Kidney capillary endothelial cell (primary cell): ENCODE results near the gene P2RX6.

Experiments
- DNase-seq: peaks from one replicate; pipeline ENCODE4 v3.0.0-alpha.2; 2018; ENCODE audit warnings: low spot score

Gene P2RX6

DNA sequence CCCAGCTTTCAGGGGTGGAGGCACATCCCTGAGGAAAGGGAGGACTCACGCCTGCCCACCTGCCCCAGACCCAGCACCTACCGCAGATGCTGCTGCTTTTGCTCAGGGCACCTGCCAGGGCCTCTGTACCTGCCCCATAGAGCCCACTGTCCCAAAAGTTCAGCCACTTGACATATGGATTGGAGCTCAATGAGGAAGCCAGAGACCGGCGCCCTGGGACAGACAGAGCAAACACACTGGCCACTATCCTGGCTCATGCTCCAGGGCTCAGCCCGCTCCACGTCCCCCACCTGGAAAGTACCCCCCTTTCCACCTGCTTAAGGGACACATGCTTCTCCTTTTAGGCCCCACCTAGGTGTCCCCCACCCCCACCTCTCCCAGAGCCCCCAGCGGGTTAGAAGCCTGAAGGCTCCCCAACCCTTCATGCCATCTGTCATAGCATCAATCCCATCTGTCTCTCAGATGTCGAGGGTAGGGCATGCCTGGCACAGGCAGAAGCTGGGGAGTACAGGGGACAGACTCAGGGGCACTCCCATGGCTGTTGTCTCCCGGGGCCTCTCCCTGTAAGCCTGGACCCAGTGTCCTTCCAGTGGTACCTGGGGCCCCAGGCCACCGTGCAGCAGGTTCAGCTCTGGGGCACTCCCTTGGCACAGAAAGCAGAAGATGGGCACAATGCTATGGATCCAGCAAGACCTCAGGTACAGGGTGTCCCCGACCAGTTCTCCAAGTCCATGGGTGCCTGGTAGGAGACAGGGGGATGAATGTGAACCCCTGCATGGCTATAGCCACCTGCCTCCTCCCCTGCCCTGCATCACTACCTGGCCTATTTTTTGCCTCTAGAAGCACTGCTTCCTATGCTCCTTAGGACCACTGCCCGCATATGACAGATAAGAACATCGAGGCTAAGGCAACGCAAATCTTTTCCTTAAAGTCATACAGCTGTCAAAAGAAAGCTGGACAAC is 2.2 kb upstream of the P2RX6 start:
- DNase-seq, result no peak

DNA sequence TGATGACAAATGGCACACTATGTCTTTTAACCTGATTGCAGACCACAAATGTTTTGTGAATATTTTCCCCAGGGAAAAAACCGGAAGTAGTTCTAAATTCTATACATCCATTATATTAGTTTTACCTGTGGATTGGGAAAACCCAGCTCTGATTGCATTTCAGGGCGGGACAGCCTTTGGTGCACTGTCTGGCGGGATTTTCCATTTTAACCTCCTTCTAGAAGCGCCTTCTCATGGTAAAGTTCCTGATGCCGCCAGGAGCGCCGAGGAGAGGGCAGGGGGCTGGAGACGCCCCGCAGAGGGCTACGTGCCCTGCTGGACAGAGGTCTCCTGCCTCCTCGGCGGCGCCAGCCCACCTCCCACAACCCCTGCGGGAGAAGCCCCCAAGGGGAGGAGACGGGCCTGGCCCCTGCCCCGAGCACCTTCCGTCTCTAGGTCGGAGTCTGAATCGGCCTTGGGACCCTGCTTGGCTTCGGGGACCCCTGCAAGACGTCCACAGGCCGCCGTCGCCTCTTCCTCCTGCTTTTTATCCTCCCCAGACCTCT is 1.2 kb upstream of the P2RX6 start:
- no peak for DNase-seq

GRCh38 chr22:21014202-21014725 is 701 bp upstream of the P2RX6 start:
- DNase-seq, result peak; percentile 95

DNA sequence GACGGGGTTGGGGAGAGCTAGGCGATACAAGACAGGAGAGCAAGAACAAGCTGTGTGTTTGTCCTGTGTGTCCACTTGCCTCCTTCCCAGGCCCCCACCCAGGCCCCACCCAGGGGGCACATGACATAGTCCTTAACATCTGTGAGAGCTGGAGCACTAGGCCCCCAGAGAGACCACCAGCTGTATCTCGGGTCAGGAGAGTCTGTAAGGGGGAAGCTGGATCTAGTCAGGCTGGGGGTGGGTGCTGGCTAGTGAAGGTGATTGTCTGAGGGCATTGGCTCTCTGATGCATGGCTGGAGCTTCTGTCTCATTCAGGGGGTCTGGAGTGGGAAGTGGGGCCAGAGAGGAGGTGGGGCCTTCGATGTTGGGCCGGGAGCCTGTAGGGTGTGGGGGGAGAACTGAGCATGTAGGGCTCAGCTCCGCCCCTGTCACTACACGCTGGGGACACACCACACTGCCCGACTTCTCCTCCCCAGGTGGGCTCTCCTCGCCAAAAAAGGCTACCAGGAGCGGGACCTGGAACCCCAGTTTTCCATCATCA is 571 bp downstream of the P2RX6 start:
- no peak for DNase-seq

GRCh38 chr22:21016644-21017420 is 1.9 kb downstream of the P2RX6 start:
- DNase-seq, result no peak

- DNase-seq, result no peak
Measured at GRCh38 chr22:21018314-21018713, 3.3 kb downstream of the P2RX6 start.

GRCh38 chr22:21020802-21021429 is 6.0 kb downstream of the P2RX6 start:
- DNase-seq, result no peak

DNA sequence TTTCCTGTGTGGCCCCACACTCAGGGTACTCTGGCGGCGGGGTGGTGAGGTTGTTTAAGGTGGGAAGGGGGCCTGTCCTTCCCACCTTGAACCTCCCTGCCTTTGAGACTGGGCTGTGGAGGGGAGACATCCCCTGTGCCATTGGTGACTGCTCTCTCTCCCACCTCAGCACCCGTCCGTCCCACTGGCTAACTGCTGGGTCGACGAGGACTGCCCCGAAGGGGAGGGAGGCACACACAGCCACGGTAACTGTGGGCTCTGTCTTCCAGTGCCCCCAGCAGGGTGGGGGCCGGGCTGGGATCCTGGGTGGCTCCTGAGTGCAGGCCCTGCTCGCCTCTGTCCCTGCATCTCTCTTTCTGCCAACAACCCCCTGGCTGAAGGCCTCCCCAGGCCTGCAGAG is 7.5 kb downstream of the P2RX6 start:
- no peak for DNase-seq

GRCh38 chr22:21022955-21023614 is 8.1 kb downstream of the P2RX6 start:
- DNase-seq, result no peak

DNA sequence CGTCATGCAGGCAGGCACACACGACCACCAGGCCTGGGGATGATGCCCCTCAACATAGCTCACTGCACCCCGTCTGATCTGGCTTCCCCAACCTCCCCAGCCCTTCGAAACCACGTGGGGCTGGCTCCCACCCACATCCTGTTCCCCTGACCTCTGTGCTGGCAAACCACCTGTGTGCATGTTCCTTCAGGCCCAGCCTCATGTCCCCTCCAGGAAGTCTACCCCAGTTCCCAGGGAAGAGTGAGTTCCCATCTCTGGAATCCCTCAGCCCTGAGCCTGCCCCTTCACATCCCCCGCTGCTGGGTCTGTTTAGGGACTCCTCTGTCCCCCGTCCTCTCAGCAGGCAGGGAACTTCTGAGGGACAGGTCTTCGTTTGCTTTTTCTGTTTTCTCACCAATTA is 10.3 kb downstream of the P2RX6 start:
- no peak for DNase-seq

DNA sequence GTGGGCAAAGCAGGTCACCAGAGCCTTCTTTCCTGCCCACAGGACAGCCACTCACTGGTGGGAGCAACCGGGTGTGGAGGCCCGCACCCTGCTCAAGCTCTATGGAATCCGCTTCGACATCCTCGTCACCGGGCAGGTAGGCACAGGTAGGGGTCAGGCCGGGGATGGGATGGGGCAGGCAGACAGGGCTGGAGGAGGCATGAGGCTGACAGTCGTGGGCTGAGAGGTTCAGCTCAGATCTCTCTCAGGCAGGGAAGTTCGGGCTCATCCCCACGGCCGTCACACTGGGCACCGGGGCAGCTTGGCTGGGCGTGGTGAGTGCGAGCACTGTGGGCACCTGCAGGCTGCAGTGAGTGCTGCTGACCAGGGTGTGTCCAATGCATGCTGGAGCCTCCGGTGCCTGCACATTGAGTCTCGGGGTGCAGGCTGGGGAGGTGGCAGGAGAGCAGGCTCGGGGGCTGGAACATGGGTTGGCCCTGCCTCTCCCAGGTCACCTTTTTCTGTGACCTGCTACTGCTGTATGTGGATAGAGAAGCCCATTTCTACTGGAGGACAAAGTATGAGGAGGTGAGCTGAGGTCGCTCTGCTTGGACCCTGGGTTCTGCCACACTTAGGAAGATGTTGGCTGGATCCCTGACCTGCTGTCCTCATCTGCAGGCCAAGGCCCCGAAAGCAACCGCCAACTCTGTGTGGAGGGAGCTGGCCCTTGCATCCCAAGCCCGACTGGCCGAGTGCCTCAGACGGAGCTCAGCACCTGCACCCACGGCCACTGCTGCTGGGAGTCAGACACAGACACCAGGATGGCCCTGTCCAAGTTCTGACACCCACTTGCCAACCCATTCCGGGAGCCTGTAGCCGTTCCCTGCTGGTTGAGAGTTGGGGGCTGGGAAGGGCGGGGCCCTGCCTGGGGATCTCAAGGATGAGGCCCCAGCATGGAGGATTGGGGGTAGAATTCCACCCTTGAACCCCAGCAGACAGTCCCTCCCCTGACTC is 11.1 kb downstream of the P2RX6 start:
- no peak for DNase-seq

DNA sequence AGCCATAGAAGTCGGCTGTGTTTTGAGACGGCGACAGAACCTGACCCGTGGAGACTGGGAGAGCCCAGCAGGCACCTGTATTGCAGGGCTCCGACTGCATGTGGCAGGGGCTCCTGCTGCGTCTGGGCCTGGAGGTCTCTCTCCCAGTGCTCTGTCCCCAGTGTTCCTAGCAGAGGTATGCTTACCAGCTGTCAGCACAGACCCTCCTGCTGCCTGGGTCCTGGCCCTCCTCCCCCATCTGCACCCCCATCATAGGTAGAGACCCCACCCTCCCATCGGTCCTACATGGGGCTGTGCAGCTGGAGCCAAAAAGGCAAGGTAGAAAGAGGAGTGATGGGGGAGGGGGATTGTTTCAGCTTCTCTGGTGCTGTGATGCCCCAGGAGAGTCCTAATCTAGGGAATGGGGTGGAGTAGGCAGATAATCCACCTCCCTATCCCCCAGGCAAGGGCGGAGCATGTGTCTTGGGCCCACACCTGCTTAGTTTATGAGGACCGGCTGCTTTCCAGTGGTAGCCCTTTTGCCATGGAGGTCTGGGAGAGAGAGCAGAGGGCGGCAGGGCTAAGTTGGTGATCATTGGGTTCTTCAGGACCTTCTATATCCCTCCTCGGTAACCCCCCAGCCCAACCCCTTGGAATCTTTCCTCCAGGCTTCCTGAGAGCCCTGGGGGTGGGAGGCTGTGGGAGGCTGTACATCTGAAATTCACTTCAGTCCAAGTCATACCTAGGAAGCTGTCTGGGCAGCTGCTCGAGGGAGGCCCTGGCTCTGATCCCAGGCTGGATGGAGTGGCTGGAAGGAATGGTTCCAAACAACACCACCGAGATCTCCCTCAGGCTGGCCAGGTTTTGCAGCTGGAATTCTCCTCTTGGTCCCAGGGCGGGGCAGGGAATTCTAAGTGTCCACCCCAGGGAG is 12.1 kb downstream of the P2RX6 start:
- no peak for DNase-seq

GRCh38 chr22:21028277-21029251 is 13.6 kb downstream of the P2RX6 start:
- DNase-seq, result no peak

GRCh38 chr22:21029486-21030025 is 14.6 kb downstream of the P2RX6 start:
- DNase-seq, result no peak

DNA sequence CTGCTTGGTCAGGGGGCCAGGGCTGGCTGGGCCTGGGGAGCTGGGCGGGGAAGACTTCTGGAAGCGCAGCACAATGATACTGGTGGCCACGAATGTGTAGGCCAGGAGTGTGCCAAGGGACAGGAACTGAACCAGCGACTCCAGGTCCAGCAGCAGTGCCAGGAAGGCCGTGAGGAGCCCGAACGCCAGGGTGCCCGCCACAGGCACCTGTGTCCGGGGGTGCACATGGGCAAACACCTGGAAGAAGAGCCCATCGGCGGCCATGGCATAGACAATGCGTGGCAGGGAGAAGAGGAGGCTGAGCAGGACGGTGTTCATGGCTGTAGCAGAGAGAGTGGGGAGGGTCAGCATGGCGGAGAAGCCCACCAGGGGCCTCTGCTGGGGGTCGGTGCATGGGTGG is 15.1 kb downstream of the P2RX6 start:
- DNase-seq, result no peak

DNA sequence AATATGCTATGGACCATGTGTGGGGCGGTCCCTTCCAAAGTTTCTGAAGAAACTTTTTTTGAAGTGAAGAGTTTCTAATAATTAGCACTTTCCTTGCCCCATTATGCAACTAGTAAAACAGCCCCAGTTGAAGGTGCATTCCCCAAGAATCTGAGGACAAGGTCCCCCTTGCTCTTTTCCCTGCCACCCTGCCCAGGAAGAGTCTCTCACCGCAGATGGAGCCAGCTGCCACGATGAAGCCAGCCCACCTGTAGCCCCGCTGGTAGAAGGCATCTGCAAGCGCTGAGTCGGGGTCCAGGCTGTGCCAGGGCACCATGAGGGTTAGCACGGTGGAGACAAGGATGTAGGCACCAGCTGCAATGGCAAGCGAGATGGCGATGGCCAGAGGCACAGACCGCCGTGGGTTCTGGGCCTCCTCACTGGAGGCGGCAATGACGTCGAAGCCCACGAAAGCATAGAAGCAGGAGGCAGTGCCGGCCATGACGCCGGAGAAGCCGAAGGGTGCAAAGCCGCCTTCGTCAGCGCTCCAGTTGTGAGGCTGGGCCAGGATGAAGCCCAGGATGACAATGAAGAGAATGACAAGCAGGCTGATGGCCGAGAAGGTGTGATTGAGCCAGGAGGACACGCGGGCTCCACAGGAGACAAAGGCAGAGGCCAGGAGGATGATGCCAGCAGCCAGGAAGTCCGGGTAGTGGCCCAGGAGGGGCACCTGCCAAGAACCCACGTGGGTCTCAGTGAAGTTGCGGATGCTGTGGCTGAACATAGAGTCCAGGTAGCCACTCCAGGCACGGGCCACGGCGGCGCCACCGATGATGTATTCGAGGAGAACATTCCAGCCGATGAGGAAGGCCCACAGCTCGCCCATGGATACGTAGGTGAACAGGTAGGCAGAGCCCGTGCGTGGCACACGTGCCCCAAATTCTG is 15.9 kb downstream of the P2RX6 start:
- no peak for DNase-seq
